Thoracic aorta endothelial cell (primary cell): ENCODE results near the gene DCTN3. TPM values are rescaled to one million over a fixed set of nuclear protein-coding genes. Genes with fewer than 3 reads are reported as not detected.

Experiments used
- small RNA-seq: library from RNA; depleted of rRNA; stranded (forward); fragments of <200 nt; gene quantifications from one replicate; pipeline ENCODE3, GENCODE V24; 2012
- total RNA-seq: library from RNA; depleted of rRNA; stranded (reverse); fragments of >200 nt; gene quantifications from 2 replicates; pipeline ENCODE4 v1.2.3, GENCODE V29; 2012

DCTN3 gene
- total RNA-seq = 62.6 and 71.4 TPM in 2 replicates

DNA sequence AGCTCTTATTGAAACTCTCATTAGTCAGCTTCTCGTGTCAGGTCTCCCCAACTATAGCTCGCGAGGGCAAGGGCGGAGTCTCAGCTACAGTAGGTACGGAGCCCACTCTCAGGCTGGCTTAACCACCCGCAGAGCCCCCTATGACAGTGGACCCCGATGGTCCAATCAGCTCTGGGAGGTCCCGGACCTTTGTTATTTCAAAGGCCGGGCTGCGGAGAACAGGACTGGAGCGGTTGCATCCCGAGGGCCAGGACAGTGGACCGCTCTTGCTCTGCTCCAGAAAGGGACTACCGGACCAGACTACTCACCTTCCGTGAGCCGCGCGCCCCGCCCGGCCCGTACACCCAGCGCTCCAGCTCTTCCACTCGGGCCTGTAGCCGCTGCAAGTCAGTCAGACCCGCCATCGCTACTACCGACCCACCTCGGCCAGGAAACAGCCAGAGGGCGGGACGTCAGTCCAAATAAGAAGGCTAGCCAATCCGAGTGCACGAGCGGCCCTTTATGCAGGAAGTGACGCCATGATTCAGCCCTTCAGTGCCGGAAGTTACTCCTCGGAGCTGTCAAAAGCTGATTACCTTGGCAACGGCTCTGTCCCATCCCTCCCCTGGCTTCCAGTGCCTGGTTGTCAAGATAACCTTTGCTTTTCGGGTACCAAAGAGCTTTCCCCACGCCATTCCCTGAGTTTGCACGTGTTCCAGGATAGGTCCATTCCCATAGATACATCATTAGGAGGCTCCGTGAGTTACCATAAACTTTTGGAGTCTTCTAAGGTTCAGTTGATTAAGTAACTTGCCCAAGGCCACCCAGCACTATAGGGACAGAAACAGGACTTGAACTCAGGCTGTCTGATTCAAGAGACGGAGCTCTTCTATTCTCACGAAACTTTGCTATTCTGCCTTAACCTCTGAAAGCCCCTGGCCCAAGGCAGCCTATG, at the start of gene DCTN3:
Gene DCTN3, minus strand, starts transcription at position 435 of the 934 bp plus-strand sequence. Its CDS starts 31 bp downstream, at position 404.

DNA sequence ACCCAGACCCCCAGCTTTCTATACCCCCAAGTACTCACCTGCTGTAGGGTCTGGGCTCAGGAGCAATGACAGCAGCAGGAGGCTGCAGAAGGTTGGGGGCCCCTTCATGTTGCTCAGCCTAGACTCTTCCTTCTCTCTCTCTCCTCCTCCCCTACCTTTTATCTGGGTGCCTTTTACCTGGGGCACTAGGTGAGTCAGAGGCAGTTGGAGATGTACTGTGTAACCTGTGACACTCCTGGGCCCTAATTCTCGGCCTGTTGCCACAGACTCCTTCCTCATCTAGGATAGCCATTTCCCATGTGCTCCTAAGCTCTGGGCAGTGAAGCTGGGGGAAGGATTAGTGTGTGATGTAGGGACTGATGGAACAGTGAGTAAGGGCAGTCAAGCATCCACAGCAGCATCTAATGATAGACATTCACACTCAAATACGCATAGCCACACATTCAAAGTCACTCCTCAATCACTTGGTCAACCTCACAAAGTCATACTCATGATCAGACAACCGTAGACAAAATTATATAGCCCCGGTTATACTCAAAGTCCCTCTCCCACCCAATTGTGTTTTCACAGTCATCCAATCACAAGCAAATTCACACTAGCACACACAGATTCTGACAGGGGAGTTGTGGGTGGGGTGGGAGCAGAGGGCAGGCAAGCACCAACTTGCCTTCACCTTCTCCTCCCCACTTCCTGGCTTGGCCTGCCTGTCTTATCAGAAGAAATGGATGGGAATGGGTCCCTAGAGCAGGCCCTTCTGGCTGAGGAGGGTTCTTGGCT, 42.4 kb upstream of the DCTN3 start, which contains the start of gene CCL27:
Gene CCL27, minus strand, starts transcription at position 132 of the 777 bp plus-strand sequence. Its CDS starts 24 bp downstream, at position 108.

DNA sequence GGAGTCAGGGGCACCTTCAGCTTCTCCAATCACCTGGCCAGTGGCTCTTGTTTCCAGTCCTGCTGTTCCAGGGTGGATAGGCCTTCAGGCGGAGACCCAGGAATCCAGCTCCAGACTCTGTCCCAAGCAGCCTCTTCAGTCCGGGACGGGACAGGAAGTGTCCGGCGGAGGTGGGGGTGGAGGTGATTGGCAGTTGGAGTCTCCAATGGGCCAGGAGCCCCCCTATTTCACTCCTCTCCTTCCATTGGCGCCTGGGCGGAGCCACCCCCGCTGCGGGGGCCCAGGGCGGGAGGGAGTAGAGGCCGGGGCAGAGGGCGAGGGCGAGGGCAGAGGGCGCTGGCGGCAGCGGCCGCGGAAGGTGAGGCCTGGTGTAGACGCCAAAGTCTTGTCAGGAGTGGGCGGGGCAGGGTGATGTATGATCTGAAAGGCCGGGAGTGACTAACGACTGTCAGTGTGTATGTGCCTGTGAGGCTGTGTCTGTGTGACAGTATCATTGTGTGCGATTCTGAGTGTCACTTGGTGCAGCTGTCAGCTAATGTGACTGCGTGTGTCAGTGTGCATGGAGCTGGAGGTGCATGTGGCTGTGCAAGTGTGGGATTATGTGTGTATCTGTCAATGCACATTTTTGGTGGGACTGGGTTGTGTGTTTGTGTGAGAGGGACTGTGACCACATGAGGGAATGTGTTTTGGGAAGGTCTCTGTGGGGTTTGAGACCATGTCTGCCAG, 31.7 kb upstream of the DCTN3 start, which contains the start of gene IL11RA:
Gene IL11RA, plus strand, starts transcription at position 310 of the 726 bp plus-strand sequence. CDS start 3,033 bp downstream, outside the sequence.

DNA sequence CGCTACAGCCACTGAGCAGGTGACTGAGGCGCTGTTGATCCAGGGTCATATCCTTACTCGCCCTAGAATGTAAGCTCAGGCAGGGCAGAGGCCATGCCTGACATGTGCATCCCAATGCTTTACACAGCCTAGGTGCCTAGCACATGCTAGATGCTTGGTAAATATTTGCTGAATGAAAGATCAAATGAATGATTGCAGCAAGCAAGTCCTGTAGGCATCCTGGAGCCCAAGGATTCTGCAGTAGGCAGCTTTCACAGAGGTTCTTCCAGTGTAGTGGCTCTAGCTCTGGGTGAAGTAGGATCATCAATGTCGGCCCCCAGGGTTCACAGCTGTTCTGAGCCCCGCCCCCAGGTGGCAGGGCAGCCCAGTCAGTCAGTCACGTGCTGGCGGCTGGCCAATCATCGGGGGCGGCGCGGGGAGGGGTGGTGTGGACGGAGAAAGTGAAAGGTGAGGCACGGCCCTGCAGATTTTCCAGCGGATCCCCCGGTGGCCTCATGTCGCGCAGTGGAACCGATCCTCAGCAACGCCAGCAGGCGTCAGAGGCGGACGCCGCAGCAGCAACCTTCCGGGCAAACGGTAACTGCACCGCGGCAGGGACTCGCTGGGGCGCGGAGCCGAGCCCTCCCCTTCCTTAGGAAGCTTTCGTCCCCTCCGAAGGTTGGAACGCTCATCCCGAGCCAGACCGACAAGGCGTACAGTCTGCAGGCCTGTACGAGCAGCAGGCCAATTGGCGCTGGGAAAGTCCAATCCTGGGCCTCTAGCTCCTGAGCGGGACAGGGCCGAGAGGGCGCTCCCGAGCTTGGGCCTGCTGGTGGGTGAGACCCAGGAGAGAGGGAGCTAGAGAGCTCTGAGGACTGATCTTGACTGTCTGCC, 26.2 kb upstream of the DCTN3 start, which contains the start of gene GALT:
Gene GALT, plus strand, starts transcription at position 465 of the 873 bp plus-strand sequence. Its CDS starts 30 bp downstream, at position 495.

DNA sequence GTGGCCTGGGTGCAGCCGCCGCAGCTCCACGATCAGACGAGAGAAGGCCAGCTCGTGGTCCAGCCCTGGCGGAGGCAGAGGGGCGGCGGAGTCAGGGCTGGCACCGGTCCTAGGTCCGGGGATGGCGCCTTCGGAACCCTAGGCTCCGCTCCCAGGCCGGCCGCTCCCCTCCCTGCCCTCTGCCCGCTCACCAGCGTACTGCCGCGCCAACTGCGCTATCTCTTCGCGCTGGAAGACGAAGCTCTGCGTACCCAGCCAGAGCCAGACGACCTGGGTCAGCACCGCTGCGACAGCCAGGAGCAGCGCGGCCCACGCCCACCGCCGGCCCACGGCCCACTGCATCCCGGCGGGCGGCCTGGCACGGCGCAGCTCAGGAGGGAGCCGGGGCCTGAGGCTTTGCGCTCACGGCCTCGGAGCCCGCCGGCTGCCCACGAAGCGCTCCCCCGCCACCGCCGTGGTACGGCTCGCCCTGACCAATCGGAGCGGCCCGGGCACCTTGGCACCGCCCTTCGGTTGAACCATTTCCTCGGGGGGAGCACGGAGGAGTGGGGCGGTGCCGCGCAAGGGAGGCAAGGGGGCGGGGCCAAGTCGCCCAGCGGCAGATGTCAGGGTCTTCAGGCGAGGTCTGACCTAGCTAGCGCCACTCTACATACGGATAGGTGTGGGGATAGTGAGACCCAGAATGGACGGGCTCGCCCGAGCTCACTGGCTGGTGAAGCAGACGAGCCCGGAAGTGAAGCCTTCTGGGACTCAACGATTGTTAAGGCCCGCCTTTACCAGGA, 17.3 kb upstream of the DCTN3 start, which contains the start of gene SIGMAR1:
Gene SIGMAR1, minus strand, starts transcription at position 432 of the 782 bp plus-strand sequence. Its CDS starts 90 bp downstream, at position 342.

DNA sequence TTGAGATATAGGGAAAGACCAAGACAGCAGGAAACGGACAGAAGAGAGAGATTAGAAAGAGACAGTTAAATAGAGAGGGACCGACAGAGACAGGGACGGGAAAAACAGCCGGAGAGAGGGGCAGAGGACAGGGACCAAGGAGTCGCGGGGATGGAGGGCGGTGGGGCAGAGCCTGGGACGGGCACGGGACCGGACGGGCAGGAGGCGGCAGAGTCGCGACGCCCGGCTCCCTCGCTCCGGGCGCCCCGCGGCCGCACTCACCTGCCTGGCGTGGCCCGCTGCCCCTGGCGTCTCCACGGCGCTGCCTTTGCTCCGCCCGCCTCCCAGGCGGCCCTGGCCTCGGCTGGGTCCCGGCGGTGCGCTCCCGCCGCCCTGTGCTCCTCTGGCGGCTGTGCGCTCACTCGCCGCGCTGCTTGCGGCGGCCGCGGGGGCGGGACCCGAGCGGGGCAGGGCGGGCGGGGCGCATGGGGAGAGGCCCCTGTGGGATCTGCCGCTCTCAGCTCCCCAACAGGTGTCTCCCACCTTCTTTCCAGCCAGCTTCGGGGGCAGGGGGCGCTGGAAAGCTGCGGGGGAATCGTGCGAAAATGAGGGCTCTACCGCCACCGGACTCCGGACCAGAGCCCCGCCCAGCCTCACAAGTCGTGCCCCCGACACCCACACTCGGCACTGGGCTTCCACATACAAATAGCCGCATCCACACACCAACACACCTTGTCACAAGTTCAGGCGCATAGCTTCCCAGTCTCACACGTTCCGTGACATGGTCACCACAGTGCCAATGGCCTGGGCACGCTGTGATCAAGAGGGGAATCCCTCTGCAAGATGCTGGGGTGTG, 8.6 kb upstream of the DCTN3 start, which contains the start of gene ARID3C:
Gene ARID3C, minus strand, starts transcription at position 411 of the 835 bp plus-strand sequence. CDS start 1,052 bp downstream, outside the sequence.

DNA sequence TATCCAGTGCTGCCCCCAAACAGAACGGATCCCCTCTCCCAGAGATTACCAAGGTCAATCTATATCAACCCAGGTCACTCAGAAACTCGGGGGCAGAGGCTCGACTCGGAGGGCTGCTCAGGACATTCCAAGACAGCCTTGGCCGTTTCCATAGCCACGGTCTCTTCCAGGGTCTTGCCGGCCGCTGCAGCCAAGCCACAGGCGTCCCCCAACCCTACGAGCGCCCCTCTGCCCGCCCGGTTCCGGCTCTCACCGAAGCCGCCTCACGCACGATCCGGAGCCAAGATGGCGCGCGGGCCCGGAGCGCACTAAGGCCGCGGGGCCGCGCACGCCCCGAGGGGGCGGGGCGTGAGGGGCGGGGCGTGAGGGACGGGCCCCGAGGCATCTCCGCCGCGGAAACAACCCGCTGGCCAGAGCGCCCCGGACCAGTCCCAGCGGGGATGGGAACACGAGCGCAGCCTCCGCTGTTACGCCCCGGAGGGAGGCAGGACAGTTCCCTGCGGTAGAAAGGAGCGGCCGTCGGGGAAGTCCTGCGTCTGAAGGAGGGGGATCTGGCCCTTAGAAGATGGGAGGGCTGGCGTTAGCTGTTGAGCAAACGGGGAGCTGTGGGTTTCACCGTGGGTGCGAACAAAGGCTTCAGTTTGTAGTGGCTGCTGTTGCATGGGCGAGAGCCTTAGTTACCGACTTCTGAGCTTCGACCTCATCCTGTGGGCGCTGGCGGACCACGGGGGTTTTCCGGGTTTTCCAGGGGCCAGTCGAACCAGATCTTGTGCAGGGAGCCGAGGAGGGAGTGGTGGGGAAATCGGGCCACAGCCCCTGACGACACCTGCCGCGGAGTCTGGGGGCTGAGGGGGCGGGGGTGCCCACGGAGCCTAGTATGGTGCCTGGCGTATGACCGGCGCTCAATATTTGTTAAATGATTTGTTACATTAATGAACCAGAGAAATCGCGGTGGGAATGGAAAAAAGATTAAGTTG, 8.2 kb downstream of the DCTN3 start, which contains the start of gene RPP25L:
Gene RPP25L, minus strand, starts transcription at position 287 of the 977 bp plus-strand sequence. CDS start 801 bp downstream, outside the sequence.

DNA sequence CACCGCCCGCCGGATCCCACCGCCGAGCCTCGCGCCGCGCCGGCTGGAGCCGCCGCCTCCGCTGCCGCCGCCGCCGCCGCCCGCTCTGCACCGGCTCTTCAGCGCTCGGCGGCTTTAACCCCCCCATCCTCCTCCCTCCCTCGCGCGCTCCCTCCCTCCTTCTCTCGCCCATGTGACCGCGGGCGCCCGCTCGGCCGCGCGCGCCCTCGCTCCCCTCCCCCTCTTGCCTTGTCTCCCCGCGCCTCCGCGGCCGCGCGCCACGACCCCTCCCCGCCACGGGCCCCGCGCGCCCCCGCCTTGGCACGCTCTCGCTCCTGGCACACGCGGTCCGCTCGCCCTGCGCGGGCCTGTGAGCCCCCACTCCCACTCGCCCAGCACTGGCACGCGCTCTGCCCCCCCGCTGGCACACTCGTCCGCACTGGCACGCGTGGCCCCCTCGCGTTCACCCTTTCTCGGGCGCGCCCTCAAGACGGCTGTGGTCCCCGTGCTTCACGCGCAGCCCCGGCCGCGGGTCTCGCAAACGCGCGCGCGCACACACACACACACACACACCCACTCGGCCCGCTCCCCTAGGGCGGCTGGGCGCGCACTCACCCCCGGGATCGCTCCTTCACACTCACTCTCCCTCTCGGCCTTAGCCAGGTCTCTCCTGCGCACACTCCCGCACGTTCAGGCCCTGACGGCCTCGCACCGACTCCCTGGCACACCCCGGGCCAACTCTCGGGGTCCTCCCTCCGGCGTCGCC, 30.5 kb downstream of the DCTN3 start, which contains the start of gene CNTFR:
Gene CNTFR, minus strand, starts transcription at position 89 of the 745 bp plus-strand sequence. CDS start 20,743 bp downstream, outside the sequence.

Small RNAs within 50 kb of the gene (small RNA-seq; reads per million reads assigned to genes)
- not detected for gene CCL27

Other genes starting within 250 kb of the DCTN3 start
- 2.8 and 5.2 TPM in 2 replicates for gene MYORG, start 243.6 kb downstream of the DCTN3 start, total RNA-seq
- 18.8 and 25.6 TPM in 2 replicates for gene FAM219A, start 161.9 kb downstream of the DCTN3 start, total RNA-seq
- 0.07 TPM in 1 of 2 replicates, not detected in the other for gene DNAI1, start 161.7 kb downstream of the DCTN3 start, total RNA-seq
- gene ENHO, start 97.5 kb downstream of the DCTN3 start, total RNA-seq = 0.22 TPM in 1 of 2 replicates, not detected in the other
- not detected in 2 replicates for gene CNTFR, start 30.8 kb downstream of the DCTN3 start, total RNA-seq
- 13.6 and 16.2 TPM in 2 replicates for gene RPP25L, start 8.4 kb downstream of the DCTN3 start, total RNA-seq
- gene ARID3C, start 8.6 kb upstream of the DCTN3 start, total RNA-seq = 0.07 TPM in 1 of 2 replicates, not detected in the other
- gene SIGMAR1, start 17.3 kb upstream of the DCTN3 start, total RNA-seq = 73.8 and 123 TPM in 2 replicates
- gene GALT, start 26.2 kb upstream of the DCTN3 start, total RNA-seq = 22.5 and 26.9 TPM in 2 replicates
- gene IL11RA, start 31.7 kb upstream of the DCTN3 start, total RNA-seq = 4.8 and 5.7 TPM in 2 replicates
- gene CCL27, start 42.2 kb upstream of the DCTN3 start, total RNA-seq = not detected in 2 replicates
- not detected in 2 replicates for gene CCL19, start 70.8 kb upstream of the DCTN3 start, total RNA-seq
- not detected in 2 replicates for gene CCL21, start 89.6 kb upstream of the DCTN3 start, total RNA-seq